Measurements from ENCODE around the gene PC.

The PC gene

GRCh38 chr11:66874232-66874631, 84.0 kb downstream of the PC start:
- no peak for FAIRE-seq
- TF ChIP-seq SPI1 (IDR thresholded peaks at IDR 0.05; ENCODE audit: low read depth, low read length) = no peak
- TF ChIP-seq POLR2A (IDR thresholded peaks at IDR 0.05; ENCODE audit: low read depth, low read length) = no peak
- TF ChIP-seq TAF1 (IDR thresholded peaks at IDR 0.05; ENCODE audit: low read depth, low read length) = no peak
- no peak for TF ChIP-seq PAX5 (IDR thresholded peaks at IDR 0.05; ENCODE audit: insufficient read depth, low read length, severe bottlenecking)
- no peak for TF ChIP-seq POU2F2 (IDR thresholded peaks at IDR 0.05; ENCODE audit: low read depth, low read length)
- no peak for TF ChIP-seq POLR2AphosphoS5 (IDR thresholded peaks at IDR 0.05; ENCODE audit: low read depth, low read length)
- DNase-seq (ENCODE audit: insufficient read length, low spot score) = no peak

- TF ChIP-seq PAX5 (IDR thresholded peaks at IDR 0.05; ENCODE audit: insufficient read depth, low read length, severe bottlenecking) (no peak), POLR2AphosphoS5 (IDR thresholded peaks at IDR 0.05; ENCODE audit: low read depth, low read length) (no peak), POU2F2 (IDR thresholded peaks at IDR 0.05; ENCODE audit: low read depth, low read length) (no peak), TAF1 (IDR thresholded peaks at IDR 0.05; ENCODE audit: low read depth, low read length) (no peak), SPI1 (IDR thresholded peaks at IDR 0.05; ENCODE audit: low read depth, low read length) (no peak), POLR2A (IDR thresholded peaks at IDR 0.05; ENCODE audit: low read depth, low read length) (no peak)
- FAIRE-seq (no peak), DNase-seq (ENCODE audit: insufficient read length, low spot score) (no peak)
Observed at GRCh38 chr11:66871521-66871901, 86.7 kb downstream of the PC start.

GRCh38 chr11:66870616-66871520, 87.3 kb downstream of the PC start:
- DNase-seq (ENCODE audit: insufficient read length, low spot score) (no peak), FAIRE-seq (no peak)
- TF ChIP-seq SPI1 (IDR thresholded peaks at IDR 0.05; ENCODE audit: low read depth, low read length) (no peak), POLR2AphosphoS5 (IDR thresholded peaks at IDR 0.05; ENCODE audit: low read depth, low read length) (no peak), POU2F2 (IDR thresholded peaks at IDR 0.05; ENCODE audit: low read depth, low read length) (no peak), POLR2A (IDR thresholded peaks at IDR 0.05; ENCODE audit: low read depth, low read length) (no peak), PAX5 (IDR thresholded peaks at IDR 0.05; ENCODE audit: insufficient read depth, low read length, severe bottlenecking) (no peak), TAF1 (IDR thresholded peaks at IDR 0.05; ENCODE audit: low read depth, low read length) (no peak)

DNA sequence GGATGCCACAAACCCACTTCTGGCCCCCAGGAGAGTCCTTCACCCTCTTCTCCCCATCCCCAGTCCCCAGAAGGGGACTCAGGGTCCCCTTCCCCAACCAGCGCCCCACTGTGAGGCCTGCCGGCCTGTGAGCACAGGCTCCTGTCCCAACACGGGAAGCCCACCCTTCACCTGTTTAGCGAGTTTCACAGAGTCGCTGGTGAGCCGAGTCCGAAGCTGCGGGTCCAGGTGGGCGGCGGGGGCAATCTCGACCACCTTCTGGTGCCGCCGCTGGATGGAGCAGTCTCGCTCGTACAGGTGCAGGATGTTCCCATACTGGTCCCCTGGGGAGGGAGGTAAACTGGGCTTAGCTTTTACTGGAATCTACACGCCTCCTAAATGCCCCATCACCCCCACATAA, 88.1 kb downstream of the PC start:
- no peak for TF ChIP-seq PAX5 (IDR thresholded peaks at IDR 0.05; ENCODE audit: insufficient read depth, low read length, severe bottlenecking)
- no peak for TF ChIP-seq POU2F2 (IDR thresholded peaks at IDR 0.05; ENCODE audit: low read depth, low read length)
- TF ChIP-seq SPI1 (IDR thresholded peaks at IDR 0.05; ENCODE audit: low read depth, low read length) = no peak
- TF ChIP-seq POLR2AphosphoS5 (IDR thresholded peaks at IDR 0.05; ENCODE audit: low read depth, low read length) = no peak
- no peak for TF ChIP-seq POLR2A (IDR thresholded peaks at IDR 0.05; ENCODE audit: low read depth, low read length)
- TF ChIP-seq TAF1 (IDR thresholded peaks at IDR 0.05; ENCODE audit: low read depth, low read length) = no peak
- DNase-seq (ENCODE audit: insufficient read length, low spot score) (no peak), FAIRE-seq (no peak)

DNA sequence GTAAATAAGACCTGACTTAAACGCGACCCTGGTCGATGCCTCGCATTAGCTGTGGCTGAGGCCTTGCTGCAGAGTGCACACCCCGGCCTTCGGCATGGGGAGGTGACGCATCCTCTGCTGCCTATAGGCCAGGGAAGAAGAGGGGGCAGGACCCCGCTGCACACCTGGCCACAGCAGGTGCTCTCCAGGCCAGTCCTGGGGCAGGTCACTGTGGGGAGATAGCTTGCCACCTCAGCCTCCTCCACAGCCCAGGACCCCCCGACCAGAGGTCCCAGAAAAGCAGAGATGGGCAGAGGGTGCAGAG, 88.7 kb downstream of the PC start:
- FAIRE-seq (no peak), DNase-seq (ENCODE audit: insufficient read length, low spot score) (no peak)
- TF ChIP-seq SPI1 (IDR thresholded peaks at IDR 0.05; ENCODE audit: low read depth, low read length) (no peak), POLR2A (IDR thresholded peaks at IDR 0.05; ENCODE audit: low read depth, low read length) (no peak), POU2F2 (IDR thresholded peaks at IDR 0.05; ENCODE audit: low read depth, low read length) (no peak), TAF1 (IDR thresholded peaks at IDR 0.05; ENCODE audit: low read depth, low read length) (no peak), POLR2AphosphoS5 (IDR thresholded peaks at IDR 0.05; ENCODE audit: low read depth, low read length) (no peak), PAX5 (IDR thresholded peaks at IDR 0.05; ENCODE audit: insufficient read depth, low read length, severe bottlenecking) (no peak)

DNA sequence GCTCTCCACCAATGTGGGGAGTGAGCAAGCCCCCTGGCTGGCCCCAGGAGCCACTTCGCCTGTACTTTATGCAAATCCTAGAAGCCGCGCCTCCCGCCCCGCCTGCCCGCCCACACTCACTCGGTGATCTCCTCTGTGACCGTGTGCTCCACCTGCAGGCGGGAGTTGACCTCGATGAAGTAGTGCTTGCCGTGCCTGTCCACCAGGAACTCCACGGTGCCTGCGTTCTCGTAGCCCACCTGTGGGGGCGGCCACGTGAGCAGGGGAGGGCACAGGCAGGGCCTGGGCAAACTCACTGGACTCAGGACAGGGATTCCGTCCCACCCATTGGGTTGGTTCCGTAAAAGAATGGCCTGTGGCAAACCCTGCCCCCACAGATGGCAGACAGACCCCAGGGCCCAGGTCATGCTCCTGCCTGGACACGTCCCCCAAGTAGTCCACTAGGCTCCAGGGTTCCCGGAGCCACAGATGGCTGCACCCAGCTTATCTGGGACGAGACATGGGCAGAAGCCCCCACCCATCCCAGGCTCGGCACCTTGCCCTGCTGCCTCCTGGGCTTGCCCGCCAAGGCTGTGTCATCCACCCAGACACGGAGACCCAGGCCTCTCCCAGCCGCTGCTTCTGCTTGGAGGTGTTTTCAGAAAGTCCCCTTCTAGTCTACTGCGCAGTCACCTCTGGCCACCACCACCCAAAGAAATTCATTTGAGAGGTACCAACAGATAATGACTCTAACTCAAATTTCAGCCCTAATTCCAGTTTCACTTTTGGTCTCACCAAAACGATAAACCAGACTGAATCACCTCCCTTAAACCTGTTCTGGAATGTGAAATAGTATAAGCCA, 89.2 kb downstream of the PC start:
- TF ChIP-seq POLR2AphosphoS5 (IDR thresholded peaks at IDR 0.05; ENCODE audit: low read depth, low read length) = no peak
- TF ChIP-seq SPI1 (IDR thresholded peaks at IDR 0.05; ENCODE audit: low read depth, low read length) = no peak
- TF ChIP-seq TAF1 (IDR thresholded peaks at IDR 0.05; ENCODE audit: low read depth, low read length) = no peak
- TF ChIP-seq PAX5 (IDR thresholded peaks at IDR 0.05; ENCODE audit: insufficient read depth, low read length, severe bottlenecking) = peak; percentile 30
- peak; percentile 95 for TF ChIP-seq POU2F2 (IDR thresholded peaks at IDR 0.05; ENCODE audit: low read depth, low read length)
- no peak for TF ChIP-seq POLR2A (IDR thresholded peaks at IDR 0.05; ENCODE audit: low read depth, low read length)
- FAIRE-seq (peak; percentile 99), DNase-seq (ENCODE audit: insufficient read length, low spot score) (peak; percentile 95)

DNA sequence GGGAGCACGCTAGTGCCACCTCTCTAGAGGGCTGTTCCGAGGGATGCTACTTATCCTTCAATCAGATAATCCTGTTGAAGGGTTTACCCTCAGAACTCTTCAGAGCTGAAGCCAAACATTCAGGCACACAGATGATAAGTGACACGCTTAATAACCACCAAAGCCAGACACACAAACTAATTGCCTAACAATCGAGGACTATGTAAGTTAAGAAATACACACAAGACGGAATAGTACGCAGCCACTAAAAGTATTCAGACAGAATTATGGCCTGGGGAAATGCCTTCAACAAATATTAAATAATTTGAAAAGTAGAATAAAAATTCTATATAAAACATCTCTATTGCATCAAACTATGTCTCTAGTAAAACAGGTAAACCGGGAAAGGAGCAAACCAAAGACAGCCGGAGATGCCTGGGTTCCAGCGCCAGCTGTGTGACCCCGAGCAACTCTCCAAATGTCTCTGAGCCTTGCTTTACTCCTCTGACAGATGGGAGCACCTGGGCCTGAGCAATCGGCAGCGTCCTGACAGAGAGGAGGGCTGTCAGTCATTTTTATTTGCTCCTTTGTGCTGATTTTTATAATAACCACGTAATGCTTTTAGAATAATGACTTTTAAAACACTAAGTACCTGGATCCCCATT, 90.0 kb downstream of the PC start:
- FAIRE-seq = no peak
- no peak for TF ChIP-seq TAF1 (IDR thresholded peaks at IDR 0.05; ENCODE audit: low read depth, low read length)
- no peak for TF ChIP-seq POLR2A (IDR thresholded peaks at IDR 0.05; ENCODE audit: low read depth, low read length)
- no peak for TF ChIP-seq SPI1 (IDR thresholded peaks at IDR 0.05; ENCODE audit: low read depth, low read length)
- TF ChIP-seq POLR2AphosphoS5 (IDR thresholded peaks at IDR 0.05; ENCODE audit: low read depth, low read length) = no peak
- TF ChIP-seq POU2F2 (IDR thresholded peaks at IDR 0.05; ENCODE audit: low read depth, low read length) = no peak
- TF ChIP-seq PAX5 (IDR thresholded peaks at IDR 0.05; ENCODE audit: insufficient read depth, low read length, severe bottlenecking) = no peak
- no peak for DNase-seq (ENCODE audit: insufficient read length, low spot score)

GRCh38 chr11:66867425-66868040, 90.7 kb downstream of the PC start:
- FAIRE-seq (no peak), DNase-seq (ENCODE audit: insufficient read length, low spot score) (no peak)
- no peak for TF ChIP-seq PAX5 (IDR thresholded peaks at IDR 0.05; ENCODE audit: insufficient read depth, low read length, severe bottlenecking)
- no peak for TF ChIP-seq POLR2AphosphoS5 (IDR thresholded peaks at IDR 0.05; ENCODE audit: low read depth, low read length)
- no peak for TF ChIP-seq TAF1 (IDR thresholded peaks at IDR 0.05; ENCODE audit: low read depth, low read length)
- no peak for TF ChIP-seq POLR2A (IDR thresholded peaks at IDR 0.05; ENCODE audit: low read depth, low read length)
- TF ChIP-seq SPI1 (IDR thresholded peaks at IDR 0.05; ENCODE audit: low read depth, low read length) = no peak
- TF ChIP-seq POU2F2 (IDR thresholded peaks at IDR 0.05; ENCODE audit: low read depth, low read length) = no peak

Data from GM12891 (cell line).